ENCODE data around the gene C1QTNF4.

DNA sequence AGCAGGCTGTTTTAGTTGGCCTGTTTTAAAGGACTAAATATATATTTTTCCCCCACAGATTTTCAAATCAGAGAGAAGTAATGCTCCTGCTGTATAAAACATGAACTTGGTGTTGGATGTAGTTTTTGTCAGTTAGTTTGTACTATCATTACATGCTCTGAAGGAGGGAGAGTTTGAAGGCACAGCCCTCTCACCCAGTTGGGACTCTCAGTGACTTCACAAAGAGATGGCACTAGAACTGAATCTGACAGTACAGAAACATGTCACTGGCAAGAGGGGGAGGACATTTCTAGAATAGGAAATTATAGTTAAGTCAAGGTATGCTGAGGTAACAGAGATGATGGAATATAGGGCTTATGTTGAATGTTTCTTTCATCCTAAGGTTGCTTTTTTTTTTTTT is 21.0 kb upstream of the C1QTNF4 start:
- TF ChIP-seq, protein P1, sequence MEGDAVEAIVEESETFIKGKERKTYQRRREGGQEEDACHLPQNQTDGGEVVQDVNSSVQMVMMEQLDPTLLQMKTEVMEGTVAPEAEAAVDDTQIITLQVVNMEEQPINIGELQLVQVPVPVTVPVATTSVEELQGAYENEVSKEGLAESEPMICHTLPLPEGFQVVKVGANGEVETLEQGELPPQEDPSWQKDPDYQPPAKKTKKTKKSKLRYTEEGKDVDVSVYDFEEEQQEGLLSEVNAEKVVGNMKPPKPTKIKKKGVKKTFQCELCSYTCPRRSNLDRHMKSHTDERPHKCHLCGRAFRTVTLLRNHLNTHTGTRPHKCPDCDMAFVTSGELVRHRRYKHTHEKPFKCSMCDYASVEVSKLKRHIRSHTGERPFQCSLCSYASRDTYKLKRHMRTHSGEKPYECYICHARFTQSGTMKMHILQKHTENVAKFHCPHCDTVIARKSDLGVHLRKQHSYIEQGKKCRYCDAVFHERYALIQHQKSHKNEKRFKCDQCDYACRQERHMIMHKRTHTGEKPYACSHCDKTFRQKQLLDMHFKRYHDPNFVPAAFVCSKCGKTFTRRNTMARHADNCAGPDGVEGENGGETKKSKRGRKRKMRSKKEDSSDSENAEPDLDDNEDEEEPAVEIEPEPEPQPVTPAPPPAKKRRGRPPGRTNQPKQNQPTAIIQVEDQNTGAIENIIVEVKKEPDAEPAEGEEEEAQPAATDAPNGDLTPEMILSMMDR (IDR thresholded peaks at IDR 0.05), result no peak
- no peak for TF ChIP-seq POLR2A (IDR thresholded peaks at IDR 0.05)

All from upper lobe of left lung (tissue), 4 donors.